Measurements from ENCODE around the gene TRAF2. TPM values are rescaled to one million over a fixed set of nuclear protein-coding genes. Genes with fewer than 3 reads are reported as not detected.
A peak's percentile ranks its signal among the peaks of the same experiment; 100 is the strongest.

TRAF2 gene
- total and polyA plus RNA-seq, 2 of the 4 experiments (the other 2 are of a cell fraction) = 6.6 to 12.0 TPM

GRCh38 chr9:136920734-136921231 lies 34.5 kb downstream of the TRAF2 start:
- CTCF ChIA-PET = no interaction called here

More at GRCh38 chr9:136920734-136921231, 34.5 kb downstream of the TRAF2 start:
- no TSS peak for BruUV-seq (replicated peaks)
- Histone ChIP-seq H2AK9ac (replicated peaks; ENCODE audit: low read depth, low read length, poor library complexity) (peak overlapping the region; percentile 28), H3K4me1 (ENCODE audit: control insufficient read depth, insufficient read depth, low read length) (no peaks in the 10 kb centered on the region), H2BK5ac (ENCODE audit: low read depth, low read length, poor library complexity, severe bottlenecking) (no peak overlapping the region), H3K23ac (ENCODE audit: low read depth, low read length) (no peak overlapping the region), H3K36me3 (ENCODE audit: control insufficient read depth, insufficient read depth, low read length) (peaks cover 35% of the 10 kb centered on the region), H3K9me1 (ENCODE audit: insufficient read depth, low read length) (no peaks in the 10 kb centered on the region), H2AK5ac (ENCODE audit: low read depth, low read length) (no peak overlapping the region), H2BK15ac (ENCODE audit: low read depth, low read length) (no peak overlapping the region), H4K8ac (ENCODE audit: low read depth in 2 of 2, low read length in 2 of 2) (no peak overlapping the region), H3K27me3 (ENCODE audit: control insufficient read depth, insufficient read depth, low read length) (no peaks in the 10 kb centered on the region), H3K4me3 (ENCODE audit: insufficient read depth, low read depth, low read length) (no peak overlapping the region), H3K14ac (replicated peaks; ENCODE audit: low read depth, low read length) (no peak overlapping the region), H4K20me1 (ENCODE audit: insufficient read depth, low read length) (peaks cover 3% of the 10 kb centered on the region), H4K5ac (ENCODE audit: low read depth, low read length) (no peak overlapping the region), H3K27ac (ENCODE audit: insufficient read depth, low read length) (no peak overlapping the region), H2AFZ (replicated peaks; ENCODE audit: low read length, poor library complexity) (no peak overlapping the region), H3K79me1 (ENCODE audit: low read depth in 1 of 2, low read length in 2 of 2) (peaks cover 6 to 14% of the 10 kb centered on the region in 2 experiments; a peak in 3 of 4 replicates), H3K4ac (ENCODE audit: low read depth, low read length) (no peak overlapping the region), H3K18ac (ENCODE audit: low read depth, low read length) (no peak overlapping the region), H3K9me3 (ENCODE audit: control insufficient read depth, insufficient read depth, low read length) (no peaks in the 10 kb centered on the region), H2BK20ac (ENCODE audit: low read depth, low read length) (no peak overlapping the region), H3K9ac (ENCODE audit: low read depth, low read length) (no peak overlapping the region), H2BK120ac (ENCODE audit: low read depth, low read length) (no peak overlapping the region), H3K4me2 (ENCODE audit: low read depth, low read length) (no peak overlapping the region), H4K91ac (ENCODE audit: insufficient read depth, low read depth, low read length) (no peak overlapping the region), H3K56ac (ENCODE audit: extremely low read depth, insufficient read depth, low read length) (no peak overlapping the region)
- DNase-seq (no peak), ATAC-seq (ENCODE audit: low read depth) (no peak)
- 96% methylated on average over 6 of the region's 14 CpGs; no CpG with 5 or more reads in 1 of the 2 experiments for WGBS, 2 experiments (ENCODE audit: extremely low coverage in 2 of 2, insufficient read length in 1 of 2)
- POLR2A ChIA-PET (ENCODE audit: unreplicated experiment) = interaction anchor here (0.5 kb wide), 1 partner anchor 199 kb away, joined by 3 read pairs; no protein-coding TSS in a partner anchor
- intact Hi-C loops (cut with micrococcal nuclease) = no loop called here
- in situ Hi-C loops (cut with MboI; ENCODE audit: low sequenced_read_pairs) = no loop called here
- dilution Hi-C loops (cut with HindIII; ENCODE audit: low sequenced_read_pairs, unreplicated experiment) = no loop called here
- TF ChIP-seq CHD1 (IDR thresholded peaks at IDR 0.05; ENCODE audit: low read depth, low read length) (no peak), MAFK (IDR thresholded peaks at IDR 0.05; ENCODE audit: low read depth, low read length) (no peak), BHLHE40 (IDR thresholded peaks at IDR 0.05; ENCODE audit: low read depth, low read length) (no peak)
